Dendritic cell treated with granulocyte-macrophage colony-stimulating factor and Interleukin-4, amounts not matched to agents 40 ng/mL and 50 ng/mL, for 4 days (primary cell): Measurements from ENCODE around the gene DCLK1.

Experiments
- H3K27ac Mint-ChIP-seq: one replicate; pipeline ENCODE4 v1.8.0; 2022; ENCODE audit warnings: mild to moderate bottlenecking, mixed read lengths
- H3K27me3 Mint-ChIP-seq: one replicate; pipeline ENCODE4 v1.8.0; 2022; ENCODE audit warnings: mild to moderate bottlenecking, mixed read lengths
- H3K36me3 Mint-ChIP-seq: one replicate; pipeline ENCODE4 v1.8.0; 2022; ENCODE audit warnings: low read depth, mixed read lengths
- H3K4me1 Mint-ChIP-seq: one replicate; pipeline ENCODE4 v1.8.0; 2022; ENCODE audit warnings: low read depth, mixed read lengths
- H3K4me3 Mint-ChIP-seq: one replicate; pipeline ENCODE4 v1.8.0; 2022; ENCODE audit warnings: mild to moderate bottlenecking, moderate library complexity, mixed read lengths
- H3K9me3 Mint-ChIP-seq: one replicate; pipeline ENCODE4 v1.8.0; 2022; ENCODE audit warnings: mixed read lengths
- intact Hi-C: fragments of 100-400 bp; cut with micrococcal nuclease; formaldehyde crosslinking; loops from one replicate; pipeline ENCODE4 v1.15.0; 2022

Gene DCLK1

DNA sequence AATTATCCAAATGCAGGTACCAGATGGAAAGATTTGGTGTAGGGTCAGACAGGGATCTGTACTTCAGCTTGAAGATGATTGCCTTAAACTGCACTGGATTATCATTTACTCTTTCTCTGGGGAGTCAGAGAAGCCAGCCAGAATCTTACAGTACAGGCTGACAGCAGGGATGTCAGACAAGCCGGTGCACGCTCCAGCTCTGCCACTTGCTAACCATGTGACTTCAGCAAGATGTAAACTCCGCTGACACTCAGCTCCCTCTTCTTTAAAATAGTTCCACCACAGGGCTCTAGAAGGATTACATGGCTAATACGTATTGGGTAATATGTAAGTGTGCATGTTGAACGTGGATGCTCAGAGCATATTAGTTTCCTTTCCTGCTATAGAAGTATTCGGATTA, 403.3 kb downstream of the DCLK1 start:
- intact Hi-C loops: no loop called here
- Mint-ChIP-seq H3K27ac (no peak overlapping the region), H3K27me3 (peaks cover 1% of the 10 kb centered on the region), H3K4me1 (peaks cover 2% of the 10 kb centered on the region), H3K4me3 (no peak overlapping the region), H3K36me3 (no peaks in the 10 kb centered on the region), H3K9me3 (no peaks in the 10 kb centered on the region)

DNA sequence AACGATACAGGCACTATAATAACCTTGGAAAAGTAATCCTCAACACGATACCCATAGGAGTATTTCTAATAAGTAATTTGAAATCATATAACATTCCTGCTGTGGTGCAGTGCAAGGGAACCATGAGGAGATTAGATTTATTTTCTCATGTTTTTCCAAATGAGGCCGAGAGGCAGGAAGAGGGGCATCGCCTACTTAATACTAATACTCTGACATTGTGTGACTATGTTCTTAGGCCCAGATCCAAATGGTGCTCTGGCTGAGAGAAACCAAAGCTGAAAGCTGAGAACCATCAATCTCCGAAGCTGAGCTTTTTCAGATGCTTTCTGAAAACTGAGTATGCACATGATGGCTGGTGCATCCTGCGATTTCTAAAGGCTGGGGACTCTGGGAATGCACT, 406.7 kb downstream of the DCLK1 start:
- no peak overlapping the region for H3K4me3 Mint-ChIP-seq
- no peaks in the 10 kb centered on the region for H3K9me3 Mint-ChIP-seq
- peaks cover 20% of the 10 kb centered on the region for H3K4me1 Mint-ChIP-seq
- intact Hi-C loops: no loop called here
- no peak overlapping the region for H3K27ac Mint-ChIP-seq
- no peaks in the 10 kb centered on the region for H3K36me3 Mint-ChIP-seq
- H3K27me3 Mint-ChIP-seq: peaks cover 3% of the 10 kb centered on the region

DNA sequence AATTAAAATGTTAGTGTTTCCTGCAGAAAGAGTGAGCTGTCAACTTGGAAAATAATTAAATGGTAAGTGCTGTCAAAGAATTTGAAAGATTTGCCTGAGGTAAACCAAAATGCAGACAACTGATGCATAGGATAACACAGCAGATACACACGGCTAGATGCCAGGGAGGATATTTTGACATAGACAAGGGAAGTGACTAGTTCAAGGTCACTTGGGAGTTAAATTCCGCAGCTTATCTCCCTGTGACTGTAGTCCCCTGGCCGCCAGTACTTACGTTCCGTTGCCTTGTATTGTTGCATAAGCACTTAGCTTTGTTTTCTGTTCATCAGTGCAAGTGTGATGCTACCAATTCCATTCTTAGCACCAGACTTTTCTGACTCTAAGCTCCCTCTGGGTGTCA, 407.4 kb downstream of the DCLK1 start:
- no peaks in the 10 kb centered on the region for H3K36me3 Mint-ChIP-seq
- H3K27me3 Mint-ChIP-seq: peaks cover 3% of the 10 kb centered on the region
- no peak overlapping the region for H3K4me3 Mint-ChIP-seq
- no peaks in the 10 kb centered on the region for H3K9me3 Mint-ChIP-seq
- H3K27ac Mint-ChIP-seq: no peak overlapping the region
- H3K4me1 Mint-ChIP-seq: peaks cover 20% of the 10 kb centered on the region
- intact Hi-C loops: no loop called here

DNA sequence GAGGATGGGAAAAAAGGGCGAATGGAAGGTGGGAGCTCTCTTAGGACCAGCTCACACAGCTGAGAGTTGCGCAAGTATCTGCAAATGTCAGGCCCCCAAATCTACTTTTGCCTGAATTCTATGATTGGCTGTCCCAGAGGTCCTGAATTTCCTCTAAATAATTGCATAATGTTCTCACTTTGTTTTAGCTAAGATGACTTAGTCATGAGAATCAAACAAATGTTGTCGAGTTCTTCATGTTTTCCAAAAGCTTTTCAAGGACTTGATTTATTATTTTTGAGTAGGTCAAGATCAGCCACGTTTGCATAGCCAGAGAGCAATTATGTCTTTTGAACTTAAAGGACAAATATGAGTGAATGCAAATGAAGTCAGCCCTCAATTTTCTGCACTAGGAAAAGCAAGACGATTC, 408.1 kb downstream of the DCLK1 start:
- no peaks in the 10 kb centered on the region for H3K36me3 Mint-ChIP-seq
- H3K9me3 Mint-ChIP-seq: no peaks in the 10 kb centered on the region
- peaks cover 20% of the 10 kb centered on the region for H3K4me1 Mint-ChIP-seq
- H3K27me3 Mint-ChIP-seq: peaks cover 3% of the 10 kb centered on the region
- intact Hi-C loops: no loop called here
- H3K4me3 Mint-ChIP-seq: no peak overlapping the region
- H3K27ac Mint-ChIP-seq: no peak overlapping the region

DNA sequence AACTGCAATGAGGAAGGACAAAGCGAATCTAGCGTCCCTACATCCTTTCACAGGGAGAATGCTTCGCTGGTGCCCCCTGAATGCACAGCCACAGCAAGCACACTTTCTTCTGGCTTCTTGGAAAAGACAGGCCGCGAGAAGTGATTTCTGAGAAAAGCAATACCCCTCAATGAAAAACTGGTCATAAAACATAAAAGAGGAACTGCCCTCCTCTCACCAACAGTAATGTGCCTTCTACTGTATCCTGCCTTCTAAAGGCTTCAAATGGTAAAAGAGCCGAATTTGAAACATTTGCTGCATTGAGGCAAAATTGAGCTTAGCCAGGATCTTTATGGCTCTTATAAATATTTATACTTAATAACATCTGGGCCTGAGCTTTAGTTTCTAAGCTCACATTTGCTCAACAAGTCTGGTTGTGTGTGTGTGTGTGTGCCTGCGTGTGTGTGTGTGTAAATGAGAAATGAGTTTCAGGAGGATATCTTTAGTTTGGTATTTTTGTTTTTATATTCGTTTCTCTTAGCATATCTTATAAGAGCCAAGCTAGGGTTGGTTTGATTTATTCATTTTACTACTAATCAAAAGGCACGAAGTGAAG, 408.6 kb downstream of the DCLK1 start:
- intact Hi-C loops: no loop called here
- H3K27ac Mint-ChIP-seq: no peak overlapping the region

DNA sequence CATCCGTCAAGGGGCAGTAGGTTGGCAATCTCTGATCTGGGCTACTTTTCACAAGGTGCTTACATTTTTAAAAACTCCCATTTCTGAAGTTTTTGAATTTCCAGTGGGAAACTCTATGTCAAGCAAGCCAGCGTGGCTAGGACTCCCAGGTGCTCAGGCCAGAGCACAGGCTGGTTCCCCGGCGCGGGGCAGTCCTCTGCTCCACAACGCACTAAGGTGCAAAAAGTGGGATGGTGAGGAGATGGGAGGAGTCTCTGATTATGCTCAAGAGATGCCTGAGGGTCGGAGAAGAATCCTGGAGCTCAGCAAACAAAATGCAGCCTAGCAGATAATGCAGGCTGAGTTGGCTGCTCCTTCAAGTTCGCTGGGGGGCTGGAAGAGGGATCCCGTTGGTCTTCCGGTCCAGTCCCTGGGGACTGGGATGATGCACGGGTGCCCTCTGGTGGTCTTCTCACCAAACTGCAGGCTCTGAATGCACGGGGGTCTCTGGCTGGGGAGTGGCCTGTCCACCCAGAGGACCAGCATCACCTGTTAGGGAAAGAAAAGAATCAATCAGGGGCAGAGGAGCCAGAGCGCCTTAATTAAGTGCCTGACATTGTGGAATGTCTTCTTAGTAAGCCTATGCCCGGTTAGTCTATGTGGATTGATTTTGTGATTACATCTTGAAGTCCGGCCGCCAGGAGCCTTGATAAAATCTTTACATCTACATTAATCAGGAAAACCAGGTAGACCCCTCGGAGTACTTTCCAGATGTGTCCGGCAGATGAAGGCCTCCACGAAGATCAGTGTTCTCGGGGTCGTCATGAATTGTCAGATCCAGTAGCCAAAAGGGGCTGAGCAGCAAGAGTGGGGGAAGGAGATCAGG, 410.3 kb downstream of the DCLK1 start:
- Mint-ChIP-seq H3K4me1 (peaks cover 20% of the 10 kb centered on the region), H3K4me3 (no peak overlapping the region), H3K27ac (no peak overlapping the region), H3K36me3 (no peaks in the 10 kb centered on the region), H3K27me3 (peaks cover 3% of the 10 kb centered on the region), H3K9me3 (no peaks in the 10 kb centered on the region)
- intact Hi-C loops: no loop called here

More for the DNA sequence above, 408.6 kb downstream of the DCLK1 start:
- Mint-ChIP-seq H3K27me3 (peaks cover 3% of the 10 kb centered on the region), H3K36me3 (no peaks in the 10 kb centered on the region), H3K9me3 (no peaks in the 10 kb centered on the region), H3K4me3 (no peak overlapping the region), H3K4me1 (peaks cover 20% of the 10 kb centered on the region)

DNA sequence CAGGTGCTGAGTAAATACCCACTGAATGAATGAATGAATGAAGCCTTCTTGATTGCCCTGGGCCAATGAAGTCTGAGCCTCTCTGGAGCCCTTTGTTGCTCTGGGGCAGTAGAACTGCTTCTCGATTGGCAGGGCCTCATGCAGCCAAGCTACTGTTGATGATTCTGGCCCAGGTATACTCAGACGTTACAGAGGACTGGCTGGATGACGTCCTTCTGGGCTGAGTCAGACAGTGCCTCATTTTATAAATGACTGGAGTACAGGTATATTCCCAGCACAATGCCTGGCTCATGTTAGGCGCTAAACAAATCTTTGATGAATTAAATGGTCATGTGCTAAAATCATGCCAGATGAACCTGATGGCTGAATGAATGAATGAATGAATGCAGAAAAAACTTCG, 410.9 kb downstream of the DCLK1 start:
- Mint-ChIP-seq H3K9me3 (no peaks in the 10 kb centered on the region), H3K4me1 (peaks cover 20% of the 10 kb centered on the region), H3K27ac (no peak overlapping the region), H3K4me3 (no peak overlapping the region), H3K27me3 (peaks cover 2% of the 10 kb centered on the region), H3K36me3 (no peaks in the 10 kb centered on the region)
- intact Hi-C loops: no loop called here
